PFSK-1 (cell line): ENCODE results near the gene DPT.

ENCODE experiments used
- FOXP2 ChIP-seq: optimal IDR thresholded peaks from 2 replicates; pipeline ENCODE3; 2011; ENCODE audit warnings: borderline replicate concordance, control low read depth, inconsistent platforms; ENCODE audit not compliant: insufficient read depth; ENCODE audit errors: extremely low read length, extremely low read depth
- POLR2AphosphoS5 ChIP-seq: IDR thresholded peaks from 2 replicates; pipeline ENCODE4 v1.6.1; 2012; ENCODE audit warnings: low read depth, mild to moderate bottlenecking, control low read depth, low read length, moderate library complexity
- SIN3A ChIP-seq: IDR thresholded peaks from 2 replicates; pipeline ENCODE4 v1.6.1; 2012; ENCODE audit warnings: mild to moderate bottlenecking, low read length, moderate library complexity, borderline replicate concordance; ENCODE audit not compliant: insufficient read depth
- TAF1 ChIP-seq: IDR thresholded peaks from 2 replicates; pipeline ENCODE4 v1.6.1; 2012; ENCODE audit warnings: low read length, control low read depth, borderline replicate concordance; ENCODE audit not compliant: insufficient read depth
- TF ChIP-seq, protein P1 (sequence below), 2 experiments: IDR thresholded peaks; 2 replicates each; pipeline versions ENCODE4 v1.6.1 to v1.8.0; 2011 to 2012; ENCODE audit warnings: low read depth in 2 of 2, low read length in 2 of 2, control low read depth in 1 of 2, inconsistent platforms in 1 of 2, mild to moderate bottlenecking in 1 of 2, moderate library complexity in 1 of 2; ENCODE audit not compliant: insufficient read depth in 1 of 2

The DPT gene

DNA sequence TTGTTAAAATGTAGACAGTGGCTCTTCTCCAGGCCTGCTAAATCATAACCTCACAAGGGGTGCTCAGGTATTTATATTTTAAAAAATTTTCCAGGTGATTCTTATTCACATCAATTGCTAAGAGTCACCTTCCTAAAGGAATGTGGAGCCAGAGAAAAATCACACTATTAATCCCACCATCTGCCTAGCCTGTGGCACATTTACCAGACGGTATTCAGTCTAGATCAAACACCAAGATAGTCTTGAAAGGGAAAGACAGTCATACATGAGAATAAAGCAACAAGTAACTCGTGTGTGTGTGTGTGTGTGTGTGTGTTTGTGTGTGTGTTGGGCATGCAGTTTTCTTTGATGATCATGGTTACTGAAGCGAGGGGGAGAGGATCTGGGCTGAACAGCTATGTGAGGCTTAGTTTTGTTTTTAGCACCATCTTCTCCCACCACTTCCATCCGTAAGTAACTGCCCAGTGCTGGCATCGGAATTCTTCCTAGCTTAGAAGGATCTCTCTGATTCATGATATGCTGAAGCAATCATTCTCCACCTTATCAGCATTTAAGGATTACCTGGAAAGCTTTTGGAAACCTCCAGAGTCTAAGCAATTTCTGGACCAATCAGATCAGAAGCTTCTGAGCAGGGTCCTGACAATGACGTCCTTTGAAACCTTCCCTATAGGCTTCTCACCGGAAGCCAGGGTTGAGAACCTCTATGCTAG is 2.4 kb upstream of the DPT start:
- TF ChIP-seq FOXP2 (no peak), SIN3A (no peak), POLR2AphosphoS5 (no peak), TAF1 (no peak)
- TF ChIP-seq, protein P1, sequence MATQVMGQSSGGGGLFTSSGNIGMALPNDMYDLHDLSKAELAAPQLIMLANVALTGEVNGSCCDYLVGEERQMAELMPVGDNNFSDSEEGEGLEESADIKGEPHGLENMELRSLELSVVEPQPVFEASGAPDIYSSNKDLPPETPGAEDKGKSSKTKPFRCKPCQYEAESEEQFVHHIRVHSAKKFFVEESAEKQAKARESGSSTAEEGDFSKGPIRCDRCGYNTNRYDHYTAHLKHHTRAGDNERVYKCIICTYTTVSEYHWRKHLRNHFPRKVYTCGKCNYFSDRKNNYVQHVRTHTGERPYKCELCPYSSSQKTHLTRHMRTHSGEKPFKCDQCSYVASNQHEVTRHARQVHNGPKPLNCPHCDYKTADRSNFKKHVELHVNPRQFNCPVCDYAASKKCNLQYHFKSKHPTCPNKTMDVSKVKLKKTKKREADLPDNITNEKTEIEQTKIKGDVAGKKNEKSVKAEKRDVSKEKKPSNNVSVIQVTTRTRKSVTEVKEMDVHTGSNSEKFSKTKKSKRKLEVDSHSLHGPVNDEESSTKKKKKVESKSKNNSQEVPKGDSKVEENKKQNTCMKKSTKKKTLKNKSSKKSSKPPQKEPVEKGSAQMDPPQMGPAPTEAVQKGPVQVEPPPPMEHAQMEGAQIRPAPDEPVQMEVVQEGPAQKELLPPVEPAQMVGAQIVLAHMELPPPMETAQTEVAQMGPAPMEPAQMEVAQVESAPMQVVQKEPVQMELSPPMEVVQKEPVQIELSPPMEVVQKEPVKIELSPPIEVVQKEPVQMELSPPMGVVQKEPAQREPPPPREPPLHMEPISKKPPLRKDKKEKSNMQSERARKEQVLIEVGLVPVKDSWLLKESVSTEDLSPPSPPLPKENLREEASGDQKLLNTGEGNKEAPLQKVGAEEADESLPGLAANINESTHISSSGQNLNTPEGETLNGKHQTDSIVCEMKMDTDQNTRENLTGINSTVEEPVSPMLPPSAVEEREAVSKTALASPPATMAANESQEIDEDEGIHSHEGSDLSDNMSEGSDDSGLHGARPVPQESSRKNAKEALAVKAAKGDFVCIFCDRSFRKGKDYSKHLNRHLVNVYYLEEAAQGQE (IDR thresholded peaks at IDR 0.05; ENCODE audit: insufficient read depth in 1 of 2, low read depth in 2 of 2, low read length in 2 of 2): no peak

DNA sequence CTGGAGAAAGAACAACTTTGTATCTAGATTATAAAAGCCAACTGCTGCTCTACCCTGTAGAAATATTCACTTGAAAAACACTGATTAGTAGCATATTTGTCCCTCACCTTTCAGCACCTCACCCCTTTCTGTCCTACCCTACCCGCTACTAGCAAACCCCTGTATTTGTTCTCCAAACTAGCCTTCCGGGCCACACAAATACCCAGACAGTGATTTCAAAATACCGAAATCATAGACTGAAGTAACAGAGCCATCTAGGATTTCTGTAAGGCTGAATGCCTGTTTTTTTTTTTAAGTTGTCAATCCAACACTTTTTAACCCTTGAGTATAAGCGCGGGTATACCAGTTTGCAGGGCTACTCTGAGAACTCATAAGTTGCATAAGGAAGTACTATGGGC is 398 bp upstream of the DPT start:
- TF ChIP-seq FOXP2 (no peak), POLR2AphosphoS5 (no peak), TAF1 (no peak), SIN3A (no peak)
- TF ChIP-seq, protein P1 (IDR thresholded peaks at IDR 0.05; ENCODE audit: insufficient read depth in 1 of 2, low read depth in 2 of 2, low read length in 2 of 2): no peak

DNA sequence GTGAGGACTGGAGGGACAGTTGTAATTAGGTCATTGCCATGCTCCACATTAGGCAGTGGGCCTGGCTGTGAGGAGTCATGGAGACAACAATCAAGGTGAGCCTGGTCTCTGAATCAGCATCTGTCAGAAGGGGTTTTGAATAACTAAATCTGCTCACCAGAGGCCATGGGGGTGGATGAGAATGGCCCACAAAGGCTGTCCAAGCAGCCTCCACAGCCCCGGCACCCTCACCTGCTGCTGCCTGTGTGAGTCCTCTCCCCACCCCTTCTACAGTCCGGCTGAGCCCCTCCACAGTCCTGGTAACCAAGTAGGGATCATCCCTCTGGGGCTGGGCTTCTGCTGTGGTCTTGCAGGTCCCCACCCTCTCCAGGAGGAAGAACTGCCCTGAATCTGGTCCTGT is 2.3 kb downstream of the DPT start:
- TF ChIP-seq SIN3A (no peak), POLR2AphosphoS5 (no peak), FOXP2 (no peak), TAF1 (no peak)
- TF ChIP-seq, protein P1 (IDR thresholded peaks at IDR 0.05; ENCODE audit: insufficient read depth in 1 of 2, low read depth in 2 of 2, low read length in 2 of 2): no peak

DNA sequence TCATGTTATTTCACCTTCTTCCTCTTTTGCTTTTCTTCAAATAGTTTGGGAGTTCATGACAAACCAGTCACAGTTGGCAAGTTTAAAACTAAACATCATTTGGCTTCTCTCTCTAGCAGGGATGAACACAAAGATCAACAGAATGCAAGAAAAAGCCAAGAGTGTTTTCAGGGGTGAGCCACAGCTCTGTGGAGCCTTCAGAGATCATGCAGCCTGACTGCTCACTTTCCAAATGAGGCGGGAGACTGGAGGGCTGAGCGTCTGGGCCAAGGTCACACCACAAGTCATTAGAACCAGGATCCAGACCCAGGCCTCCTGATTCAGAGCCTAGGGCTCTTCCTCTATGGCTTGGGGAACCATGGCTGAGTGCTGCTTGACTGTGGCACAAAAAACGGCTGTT is 2.7 kb downstream of the DPT start:
- TF ChIP-seq POLR2AphosphoS5 (no peak), FOXP2 (no peak), TAF1 (no peak), SIN3A (no peak)
- TF ChIP-seq, protein P1 (IDR thresholded peaks at IDR 0.05; ENCODE audit: insufficient read depth in 1 of 2, low read depth in 2 of 2, low read length in 2 of 2): no peak

DNA sequence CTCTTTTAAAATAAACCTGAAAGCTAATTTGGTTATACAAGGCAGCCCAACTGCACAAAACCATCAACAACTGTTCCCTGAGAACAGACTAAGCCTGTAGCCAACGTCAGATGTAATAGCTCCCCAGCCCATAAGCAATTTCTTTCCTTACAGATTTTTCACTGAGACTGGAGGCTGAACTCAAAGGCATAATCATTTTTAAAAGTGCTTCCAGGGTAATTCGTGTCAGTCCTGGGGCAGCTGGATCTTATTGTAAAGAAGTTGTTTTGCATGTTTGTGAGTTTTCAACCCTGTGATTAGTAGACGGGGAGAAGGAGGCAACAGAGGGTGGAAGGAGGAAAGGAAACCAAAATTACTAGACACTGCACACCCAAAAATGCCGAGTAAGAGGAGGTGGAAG is 3.2 kb downstream of the DPT start:
- TF ChIP-seq SIN3A (no peak), TAF1 (no peak), POLR2AphosphoS5 (no peak)
